A549 (cell line): ENCODE measurements around the gene GRID1. TPM values are rescaled to one million over a fixed set of nuclear protein-coding genes. Genes with fewer than 3 reads are reported as not detected.

ENCODE experiments used
- ATAC-seq, 2 experiments: fragments of 200-7000 bp in 1 of 2; fragments of >200 bp in 1 of 2; cut with Nextera tagmentation in 1 of 2; cut with Tn5 transposase in 1 of 2; 3 replicates each; pipeline versions ENCODE4 v1.8.0 to v1.9.1; 2018 to 2020; ENCODE audit warnings: mild to moderate bottlenecking in 1 of 2, moderate library complexity in 1 of 2
- CTCF ChIA-PET: fragments of 300-600 bp; sonication (Branson Sonifier 250); formaldehyde crosslinking; extraction: SDS; loops from one replicate; lab custom pipeline; 2021; ENCODE audit warnings: antibody characterized with exemption, inconsistent platforms; lab: Yijun Ruan, JAX
- POLR2A ChIA-PET: fragments of 350-600 bp; formaldehyde crosslinking; extraction: SDS; loops from one replicate; lab custom pipeline; 2021; ENCODE audit warnings: antibody characterized with exemption, inconsistent platforms; lab: Yijun Ruan, JAX
- DNase-seq, 2 experiments: peaks; one replicate each; pipeline versions ENCODE4 v3.0.0 to v3.0.0-alpha.2; 2011 to 2016; ENCODE audit warnings: low read depth in 1 of 2, low spot score in 1 of 2
- FAIRE-seq: peaks from 2 replicates; lab custom pipeline; 2011; peaks lifted over from hg19 to GRCh38; lab: Jason Lieb, UNC
- H3K27ac ChIP-seq, 2 experiments: fragments of >200 bp; sonication (Bioruptor Twin); formaldehyde crosslinking; 3 replicates each; pipeline ENCODE4 v1.5.1; 2016 to 2017
- H3K4me1 ChIP-seq: fragments of >200 bp; sonication (Bioruptor Twin); formaldehyde crosslinking; 3 replicates; pipeline ENCODE4 v1.6.1; 2016
- H3K4me2 ChIP-seq: fragments of >200 bp; sonication (Bioruptor Twin); formaldehyde crosslinking; 3 replicates; pipeline ENCODE4 v1.6.1; 2016
- H3K4me3 ChIP-seq: fragments of >200 bp; sonication (Bioruptor Twin); formaldehyde crosslinking; 3 replicates; pipeline ENCODE4 v1.5.1; 2016
- H3K9me3 ChIP-seq: fragments of >200 bp; sonication (Bioruptor Twin); formaldehyde crosslinking; 3 replicates; pipeline ENCODE4 v1.6.1; 2016
- CBX2 ChIP-seq: fragments of 200-600 bp; sonication (generic); IDR thresholded peaks from 2 replicates; pipeline ENCODE4 v1.6.1; 2016; ENCODE audit warnings: low read depth, mild to moderate bottlenecking, borderline replicate concordance
- CHD2 ChIP-seq: fragments of 150-350 bp; IDR thresholded peaks from 2 replicates; pipeline ENCODE4 v1.6.1; 2014; ENCODE audit warnings: low read length; ENCODE audit not compliant: partially characterized antibody
- CHD4 ChIP-seq: fragments of 200-600 bp; sonication (generic); IDR thresholded peaks from 2 replicates; pipeline ENCODE4 v1.6.1; 2016; ENCODE audit warnings: antibody characterized with exemption, mild to moderate bottlenecking, borderline replicate concordance
- CTCF ChIP-seq: fragments of >200 bp; sonication (Bioruptor Twin); formaldehyde crosslinking; IDR thresholded peaks from 3 replicates; pipeline ENCODE4 v1.5.1; 2016
- EP300 ChIP-seq, 2 experiments: fragments of >200 bp; sonication (Bioruptor Twin); formaldehyde crosslinking; IDR thresholded peaks; 2 replicates in 1 of 2; 3 replicates in 1 of 2; pipeline ENCODE4 v1.6.1; 2016 to 2017
- FOSL2 ChIP-seq, 2 experiments: fragments of 450-650 bp in 1 of 2; fragments of >200 bp in 1 of 2; sonication (Bioruptor Twin) in 1 of 2; formaldehyde crosslinking; IDR thresholded peaks; 2 replicates each; pipeline versions ENCODE4 v1.5.0 to v1.6.1; 2016 to 2020; ENCODE audit warnings: mild to moderate bottlenecking in 1 of 2, moderate library complexity in 1 of 2
- HDAC2 ChIP-seq: fragments of 200-600 bp; sonication (generic); IDR thresholded peaks from 2 replicates; pipeline ENCODE4 v1.6.1; 2016
- HMGXB4 ChIP-seq: fragments of 250-450 bp; sonication (Bioruptor Pico); IDR thresholded peaks from 2 replicates; pipeline ENCODE4 v1.5.0; 2021; ENCODE audit warnings: mild to moderate bottlenecking, moderate library complexity, borderline replicate concordance
- HOXA7 ChIP-seq: fragments of 250-450 bp; sonication (Bioruptor Pico); IDR thresholded peaks from 2 replicates; pipeline ENCODE4 v1.5.0; 2020; ENCODE audit warnings: mild to moderate bottlenecking, moderate library complexity
- HOXB13 ChIP-seq: fragments of 250-450 bp; sonication (Bioruptor Pico); IDR thresholded peaks from 2 replicates; pipeline ENCODE4 v1.5.0; 2020; ENCODE audit warnings: low read depth, mild to moderate bottlenecking, moderate library complexity
- HOXB5 ChIP-seq: fragments of 250-450 bp; sonication (Bioruptor Pico); IDR thresholded peaks from 2 replicates; pipeline ENCODE4 v1.5.0; 2020; ENCODE audit warnings: mild to moderate bottlenecking, moderate library complexity
- PBX3 ChIP-seq: IDR thresholded peaks from 2 replicates; pipeline ENCODE4 v1.6.1; 2012
- POLR2A ChIP-seq: IDR thresholded peaks from 2 replicates; pipeline ENCODE4 v1.6.1; 2012; ENCODE audit warnings: mild to moderate bottlenecking, low read length
- RCOR1 ChIP-seq: fragments of 150-350 bp; IDR thresholded peaks from 2 replicates; pipeline ENCODE4 v1.6.1; 2014; ENCODE audit warnings: antibody characterized with exemption, low read length, low read depth
- RFX5 ChIP-seq: fragments of 450-650 bp; IDR thresholded peaks from 2 replicates; pipeline ENCODE4 v1.7.1; 2014; ENCODE audit warnings: antibody characterized with exemption, mild to moderate bottlenecking, moderate library complexity
- SMC3 ChIP-seq: fragments of >200 bp; sonication (Bioruptor Twin); formaldehyde crosslinking; IDR thresholded peaks from 3 replicates; pipeline ENCODE4 v1.6.1; 2018; ENCODE audit warnings: inconsistent platforms
- TFCP2L1 ChIP-seq: fragments of 250-450 bp; sonication (Bioruptor Pico); IDR thresholded peaks from 2 replicates; pipeline ENCODE4 v1.5.0; 2021; ENCODE audit warnings: mild to moderate bottlenecking
- USF2 ChIP-seq: fragments of 450-650 bp; IDR thresholded peaks from 2 replicates; pipeline ENCODE4 v1.6.1; 2014; ENCODE audit warnings: antibody characterized with exemption
- ZFP36 ChIP-seq: fragments of 450-650 bp; IDR thresholded peaks from 2 replicates; pipeline ENCODE4 v1.6.1; 2014; ENCODE audit warnings: borderline replicate concordance; ENCODE audit not compliant: partially characterized antibody
- ZSCAN20 ChIP-seq: fragments of 250-450 bp; sonication (Bioruptor Pico); IDR thresholded peaks from 2 replicates; pipeline ENCODE4 v1.8.0; 2022; ENCODE audit warnings: mild to moderate bottlenecking, moderate library complexity
- WGBS: methylation state at CpG from one replicate; pipeline ENCODE4 v1.1.6; 2017; ENCODE audit errors: missing lambda C conversion rate; 5-methylcytosine and 5-hydroxymethylcytosine counted together
- polyA plus RNA-seq, 4 experiments: library from polyadenylated mRNA; depleted of rRNA in 3 of 4; stranded (reverse); fragments of >200 nt; fragmentation: RNase III in 1 of 4; extraction: RNeasy Plus Mini Kit Qiagen cat#74134 plus additional on column Dnase treatment in 1 of 4; gene quantifications; 2 replicates in 3 of 4; 3 replicates in 1 of 4; pipeline ENCODE4 v1.2.3, GENCODE V29; 2011 to 2017

Gene GRID1
- polyA plus RNA-seq, 2 of the 4 experiments (the other 2 are of a cell fraction) = 0.14 to 0.30 TPM

DNA sequence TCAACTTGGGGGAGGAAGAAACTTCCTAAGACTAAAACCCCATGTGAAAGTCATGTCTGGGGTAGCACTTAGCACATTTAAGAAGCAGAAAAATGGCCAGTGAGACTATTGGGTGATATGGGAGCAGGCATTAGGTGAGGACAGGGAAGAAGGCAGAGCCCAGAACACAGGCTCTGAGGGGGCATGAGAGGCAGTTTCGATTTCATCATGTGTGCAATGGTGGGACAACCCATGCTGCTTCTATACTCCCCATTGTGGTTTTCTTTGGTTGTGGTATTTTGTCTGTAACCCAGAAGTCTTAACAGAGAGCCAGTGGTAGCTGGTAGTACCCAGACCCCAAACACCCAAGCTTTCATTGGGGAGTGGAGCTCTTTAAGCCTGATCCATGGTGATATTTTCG is 752.0 kb downstream of the GRID1 start:
- WGBS = 30% methylated on average over 2 of the region's 2 CpGs
- Histone ChIP-seq H3K4me2 (no peak overlapping the region), H3K4me1 (no peaks in the 10 kb centered on the region), H3K9me3 (no peaks in the 10 kb centered on the region), H3K27ac (no peak overlapping the region), H3K4me3 (no peak overlapping the region)
- no peak for DNase-seq
- ChIA-PET CTCF (interaction anchor here (1.0 kb wide), 1 partner anchor 8 kb away, joined by 3 read pairs; no protein-coding TSS in a partner anchor), POLR2A (no interaction called here)
- FAIRE-seq = no peak
- ATAC-seq = no peak
- no peak for TF ChIP-seq RCOR1
- no peak for TF ChIP-seq ZSCAN20 (CRISPR knock-in tag)
- no peak for TF ChIP-seq CHD2
- no peak for TF ChIP-seq HOXB13
- TF ChIP-seq POLR2A = no peak
- TF ChIP-seq CTCF = no peak
- TF ChIP-seq SMC3 = no peak
- TF ChIP-seq HOXB5 (CRISPR knock-in tag) = no peak
- TF ChIP-seq USF2 = no peak
- no peak for TF ChIP-seq HDAC2
- TF ChIP-seq FOSL2 (IDR thresholded peaks at IDR 0.05) = no peak
- no peak for TF ChIP-seq FOSL2 (CRISPR knock-in tag; IDR thresholded peaks at IDR 0.05)
- no peak for TF ChIP-seq CBX2
- TF ChIP-seq PBX3 = no peak
- no peak for TF ChIP-seq RFX5
- no peak for TF ChIP-seq EP300 (IDR thresholded peaks at IDR 0.05)
- no peak for TF ChIP-seq TFCP2L1 (CRISPR knock-in tag)
- no peak for TF ChIP-seq ZFP36
- no peak for TF ChIP-seq HMGXB4 (CRISPR knock-in tag)
- no peak for TF ChIP-seq HOXA7

- Histone ChIP-seq H3K4me1 (no peaks in the 10 kb centered on the region), H3K27ac (no peak overlapping the region), H3K9me3 (peaks cover 10% of the 10 kb centered on the region; the same call in 1 of the 3 replicates), H3K4me2 (no peak overlapping the region), H3K4me3 (no peak overlapping the region)
- no peak for TF ChIP-seq CHD4
- peak; percentile 18; the same call in 1 of the 2 replicates for TF ChIP-seq POLR2A
- TF ChIP-seq ZFP36 = no peak
- POLR2A ChIA-PET = no interaction called here
- ATAC-seq (no peak; a peak in 1 of 6 replicates), FAIRE-seq (no peak), DNase-seq (no peak)
- CTCF ChIA-PET = interaction anchor here (0.6 to 1.4 kb wide), 4 partner anchors 10 to 179 kb away, joined by 3 to 4 read pairs (median 3); no protein-coding TSS in a partner anchor
- 78% methylated on average over 5 of the region's 10 CpGs for WGBS
Observed at GRCh38 chr10:85613391-85613790, 753.2 kb downstream of the GRID1 start.
